SU-DHL-6 (cell line): ENCODE data around the gene HOXA9.

Experiments
- H2AFZ ChIP-seq: fragments of 200-600 bp; sonication (generic); 2 replicates; pipeline ENCODE4 v1.6.1; 2014; ENCODE audit warnings: low read depth, mild to moderate bottlenecking, moderate library complexity, mixed read lengths, antibody characterized with exemption, low read length; ENCODE audit not compliant: severe bottlenecking
- H3F3A ChIP-seq: fragments of 200-600 bp; shearing (Covaris generic); 2 replicates; pipeline ENCODE4 v1.6.0; 2016; ENCODE audit warnings: antibody characterized with exemption, mild to moderate bottlenecking; ENCODE audit not compliant: insufficient read depth
- H3K27ac ChIP-seq: fragments of 200-600 bp; sonication (generic); 2 replicates; pipeline ENCODE4 v1.5.1; 2016; ENCODE audit warnings: low read depth, mild to moderate bottlenecking, low read length, moderate library complexity, mixed read lengths
- H3K27me3 ChIP-seq: fragments of 200-600 bp; sonication (generic), shearing (Covaris generic); 2 replicates; pipeline ENCODE4 v1.6.0; 2014; ENCODE audit warnings: mild to moderate bottlenecking, low read length
- H3K36me3 ChIP-seq: fragments of 200-600 bp; sonication (generic); 2 replicates; pipeline ENCODE4 v1.6.1; 2014; ENCODE audit warnings: mild to moderate bottlenecking, low read length, mixed read lengths
- H3K4me2 ChIP-seq: fragments of 300-600, 200-600 bp; shearing (Covaris generic), sonication (generic); 2 replicates; pipeline ENCODE4 v1.6.0; 2014; ENCODE audit warnings: low read length, low read depth, mild to moderate bottlenecking; ENCODE audit not compliant: poor library complexity, severe bottlenecking
- H3K4me3 ChIP-seq: fragments of 200-600 bp; sonication (generic); 2 replicates; pipeline ENCODE4 v1.5.1; 2014; ENCODE audit warnings: antibody characterized with exemption, low read length, mild to moderate bottlenecking, mixed read lengths; ENCODE audit not compliant: insufficient read depth, poor library complexity, severe bottlenecking
- H3K79me2 ChIP-seq: fragments of 200-600 bp; sonication (generic); 2 replicates; pipeline ENCODE4 v1.6.1; 2014; ENCODE audit warnings: mild to moderate bottlenecking, low read length, moderate library complexity; ENCODE audit not compliant: insufficient read depth
- H3K9ac ChIP-seq: fragments of 200-600 bp; sonication (generic); 2 replicates; pipeline ENCODE4 v1.7.0; 2014; ENCODE audit warnings: mild to moderate bottlenecking, low read length
- H3K9me2 ChIP-seq: fragments of 200-600 bp; sonication (generic); replicated peaks from 2 replicates; pipeline ENCODE4 v1.6.1; 2014; ENCODE audit warnings: low read length; ENCODE audit not compliant: insufficient read depth
- H3K9me3 ChIP-seq: fragments of 200-600 bp; sonication (generic); 2 replicates; pipeline ENCODE4 v1.6.1; 2014; ENCODE audit warnings: low read length, mixed read lengths; ENCODE audit not compliant: insufficient read depth
- H4K20me1 ChIP-seq: fragments of 200-600 bp; sonication (generic); 2 replicates; pipeline ENCODE4 v1.6.1; 2014; ENCODE audit warnings: low read depth, mild to moderate bottlenecking, antibody characterized with exemption, low read length, moderate library complexity, mixed read lengths
- EZH2phosphoT487 ChIP-seq: fragments of 200-600 bp; sonication (generic), shearing (Covaris generic); conservative IDR thresholded peaks from 2 replicates; pipeline ENCODE4 v1.6.1; 2018; ENCODE audit warnings: mild to moderate bottlenecking, antibody characterized with exemption, low read length, moderate library complexity, mixed read lengths
- TF ChIP-seq, protein P1 (sequence below): fragments of 200-600 bp; sonication (generic); IDR thresholded peaks from one replicate; pipeline ENCODE4 v1.5.1; 2017; ENCODE audit warnings: antibody characterized with exemption, mild to moderate bottlenecking, low read length, moderate library complexity; ENCODE audit not compliant: insufficient read depth, poor library complexity, severe bottlenecking

Gene HOXA9

DNA sequence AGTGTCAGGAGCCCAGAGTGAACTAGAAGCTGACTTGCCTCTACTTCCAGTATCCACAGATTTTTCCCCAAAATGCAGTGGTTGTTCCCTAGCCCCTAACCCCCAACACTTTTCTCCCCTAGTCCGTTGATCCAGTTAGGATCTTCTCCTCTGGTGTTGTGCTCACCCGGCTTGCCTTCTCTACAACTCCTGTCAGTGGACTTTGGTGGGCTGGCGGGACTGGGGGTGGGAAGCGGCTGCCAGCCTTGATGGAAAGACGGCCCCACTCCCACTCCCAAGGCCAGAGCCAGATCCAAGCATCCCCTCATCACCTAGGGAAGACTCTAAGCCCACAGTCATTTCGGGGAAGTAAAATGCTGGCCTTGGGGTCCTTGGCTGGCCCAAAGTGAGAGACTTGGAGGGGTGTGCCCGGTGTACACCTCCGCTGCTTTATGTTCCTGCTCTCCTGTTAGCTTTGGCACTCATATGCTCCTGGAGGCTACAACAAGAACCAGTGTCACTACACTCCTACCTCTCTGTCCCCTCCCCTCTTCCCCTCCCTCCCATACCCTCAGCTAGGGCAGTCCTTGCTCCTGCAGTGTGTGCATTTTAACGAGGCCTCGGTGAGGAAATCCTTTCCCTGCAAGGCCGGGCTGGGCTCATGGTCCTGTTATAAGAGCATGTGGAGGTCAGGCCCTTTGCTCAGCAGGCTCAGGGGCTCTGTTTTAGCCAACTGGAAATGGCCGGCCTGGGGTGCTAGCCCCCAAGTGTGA is 9.7 kb upstream of the HOXA9 start:
- H3K27ac ChIP-seq = no peak overlapping the region
- no peak overlapping the region for H2AFZ ChIP-seq
- H3K27me3 ChIP-seq = no peaks in the 10 kb centered on the region
- H3F3A ChIP-seq = no peaks in the 10 kb centered on the region
- H3K4me3 ChIP-seq = no peak overlapping the region
- no peaks in the 10 kb centered on the region for H3K79me2 ChIP-seq
- TF ChIP-seq EZH2phosphoT487 = no peak
- TF ChIP-seq, protein P1, sequence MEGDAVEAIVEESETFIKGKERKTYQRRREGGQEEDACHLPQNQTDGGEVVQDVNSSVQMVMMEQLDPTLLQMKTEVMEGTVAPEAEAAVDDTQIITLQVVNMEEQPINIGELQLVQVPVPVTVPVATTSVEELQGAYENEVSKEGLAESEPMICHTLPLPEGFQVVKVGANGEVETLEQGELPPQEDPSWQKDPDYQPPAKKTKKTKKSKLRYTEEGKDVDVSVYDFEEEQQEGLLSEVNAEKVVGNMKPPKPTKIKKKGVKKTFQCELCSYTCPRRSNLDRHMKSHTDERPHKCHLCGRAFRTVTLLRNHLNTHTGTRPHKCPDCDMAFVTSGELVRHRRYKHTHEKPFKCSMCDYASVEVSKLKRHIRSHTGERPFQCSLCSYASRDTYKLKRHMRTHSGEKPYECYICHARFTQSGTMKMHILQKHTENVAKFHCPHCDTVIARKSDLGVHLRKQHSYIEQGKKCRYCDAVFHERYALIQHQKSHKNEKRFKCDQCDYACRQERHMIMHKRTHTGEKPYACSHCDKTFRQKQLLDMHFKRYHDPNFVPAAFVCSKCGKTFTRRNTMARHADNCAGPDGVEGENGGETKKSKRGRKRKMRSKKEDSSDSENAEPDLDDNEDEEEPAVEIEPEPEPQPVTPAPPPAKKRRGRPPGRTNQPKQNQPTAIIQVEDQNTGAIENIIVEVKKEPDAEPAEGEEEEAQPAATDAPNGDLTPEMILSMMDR = no peak
- H3K9ac ChIP-seq = no peak overlapping the region
- H4K20me1 ChIP-seq = no peaks in the 10 kb centered on the region
- no peaks in the 10 kb centered on the region for H3K9me2 ChIP-seq
- H3K36me3 ChIP-seq = no peaks in the 10 kb centered on the region
- no peak overlapping the region for H3K4me2 ChIP-seq
- H3K9me3 ChIP-seq = no peaks in the 10 kb centered on the region

DNA sequence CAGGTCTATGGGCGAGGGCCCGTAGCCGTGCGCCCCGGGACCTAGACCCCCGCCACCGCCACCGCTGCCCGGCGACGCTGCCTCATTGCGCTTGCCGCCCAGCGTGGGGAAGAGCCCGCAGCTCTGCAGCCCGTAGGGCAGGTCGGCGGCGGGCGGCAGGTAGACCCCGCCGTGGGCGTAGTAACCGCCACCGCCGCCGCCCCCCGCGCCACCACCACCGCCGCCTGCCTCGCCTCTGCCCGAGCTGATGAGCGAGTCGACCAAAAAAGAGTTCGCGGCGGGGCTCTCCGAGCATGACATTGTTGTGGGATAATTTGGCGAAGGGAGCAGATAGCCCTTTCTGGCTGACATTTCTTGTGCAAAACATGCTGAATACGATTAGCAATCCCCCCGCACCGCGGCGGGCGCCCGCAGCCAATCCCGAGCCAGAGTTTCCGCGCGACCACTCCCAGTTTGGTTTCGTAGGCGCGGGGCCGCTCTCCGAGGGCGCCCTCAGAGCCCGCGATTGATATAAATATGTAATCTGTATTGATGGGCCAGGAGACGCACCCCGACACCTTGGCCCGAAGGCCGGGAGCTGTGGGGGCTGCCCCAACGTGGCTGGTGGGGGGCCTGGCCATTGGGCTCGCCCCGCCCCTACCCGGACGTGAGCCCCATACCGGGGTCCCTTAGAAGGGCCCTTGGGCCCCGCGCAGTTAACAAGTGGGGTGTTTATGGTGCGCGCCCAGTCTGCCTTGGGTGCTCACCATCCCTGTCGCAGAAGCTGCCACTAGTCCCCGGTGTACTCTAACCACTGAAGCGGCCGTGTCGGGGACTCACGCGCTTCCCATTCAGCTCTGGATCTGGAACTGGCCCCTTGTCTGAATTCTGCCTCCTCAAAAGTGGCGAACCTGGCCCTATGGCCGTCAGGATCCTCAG is 8.9 kb upstream of the HOXA9 start, which contains the start of gene HOXA10:
Gene HOXA10 (minus strand): TSS at position 365 of the 918 bp plus-strand sequence. CDS start 14 bp downstream, at position 351.
- Histone ChIP-seq H2AFZ (no peak within 1 kb of the TSS), H3K79me2 (no peaks in the 10 kb centered on the region), H3F3A (no peaks in the 10 kb centered on the region), H3K9me3 (no peaks in the 10 kb centered on the region), H4K20me1 (no peaks in the 10 kb centered on the region), H3K27me3 (no peaks in the 10 kb centered on the region), H3K4me2 (no peak within 1 kb of the TSS), H3K9me2 (no peaks in the 10 kb centered on the region), H3K9ac (no peak within 1 kb of the TSS), H3K27ac (no peak within 1 kb of the TSS), H3K4me3 (no peak within 1 kb of the TSS), H3K36me3 (no peaks in the 10 kb centered on the region)
- TF ChIP-seq EZH2phosphoT487 = no peak
- TF ChIP-seq, protein P1 = no peak

DNA sequence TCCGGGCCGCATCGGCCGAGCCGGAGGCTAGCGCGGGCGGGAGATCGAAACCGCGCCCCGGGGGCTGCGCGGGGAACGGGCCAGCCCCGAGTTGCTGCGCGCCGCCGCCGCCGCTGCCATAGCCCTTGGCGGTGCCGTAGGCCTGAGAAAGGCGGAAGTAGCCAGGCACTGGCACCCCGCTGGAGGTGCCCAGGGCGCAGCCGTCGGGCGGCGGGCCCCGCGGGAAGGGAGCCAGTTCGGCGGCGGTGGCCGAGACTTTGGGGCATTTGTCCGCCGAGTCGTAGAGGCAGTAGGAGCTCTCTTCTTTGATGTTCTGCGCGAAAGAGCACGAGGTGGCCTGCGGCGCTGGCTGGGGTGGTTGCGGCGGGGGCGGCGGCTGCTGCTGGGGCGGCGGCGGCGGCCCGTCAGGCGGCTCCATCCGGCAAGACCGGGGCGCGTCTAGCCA is 8.2 kb upstream of the HOXA9 start:
- TF ChIP-seq, protein P1 = no peak
- no peak for TF ChIP-seq EZH2phosphoT487
- Histone ChIP-seq H3K36me3 (no peaks in the 10 kb centered on the region), H3K4me2 (no peak overlapping the region), H3K79me2 (no peaks in the 10 kb centered on the region), H3K9me3 (no peaks in the 10 kb centered on the region), H2AFZ (no peak overlapping the region), H3F3A (no peaks in the 10 kb centered on the region), H4K20me1 (no peaks in the 10 kb centered on the region), H3K9me2 (no peaks in the 10 kb centered on the region), H3K27me3 (no peaks in the 10 kb centered on the region), H3K9ac (no peak overlapping the region), H3K27ac (no peak overlapping the region), H3K4me3 (no peak overlapping the region)
